HG03196 (cell line): Measurements from ENCODE around the gene POLE.

Experiments used
- ATAC-seq: cut with Tn5 transposase; IDR thresholded peaks from one replicate; pipeline ENCODE4 v1.9.1; 2021; ENCODE audit not compliant: unreplicated experiment

The POLE gene, protein sequence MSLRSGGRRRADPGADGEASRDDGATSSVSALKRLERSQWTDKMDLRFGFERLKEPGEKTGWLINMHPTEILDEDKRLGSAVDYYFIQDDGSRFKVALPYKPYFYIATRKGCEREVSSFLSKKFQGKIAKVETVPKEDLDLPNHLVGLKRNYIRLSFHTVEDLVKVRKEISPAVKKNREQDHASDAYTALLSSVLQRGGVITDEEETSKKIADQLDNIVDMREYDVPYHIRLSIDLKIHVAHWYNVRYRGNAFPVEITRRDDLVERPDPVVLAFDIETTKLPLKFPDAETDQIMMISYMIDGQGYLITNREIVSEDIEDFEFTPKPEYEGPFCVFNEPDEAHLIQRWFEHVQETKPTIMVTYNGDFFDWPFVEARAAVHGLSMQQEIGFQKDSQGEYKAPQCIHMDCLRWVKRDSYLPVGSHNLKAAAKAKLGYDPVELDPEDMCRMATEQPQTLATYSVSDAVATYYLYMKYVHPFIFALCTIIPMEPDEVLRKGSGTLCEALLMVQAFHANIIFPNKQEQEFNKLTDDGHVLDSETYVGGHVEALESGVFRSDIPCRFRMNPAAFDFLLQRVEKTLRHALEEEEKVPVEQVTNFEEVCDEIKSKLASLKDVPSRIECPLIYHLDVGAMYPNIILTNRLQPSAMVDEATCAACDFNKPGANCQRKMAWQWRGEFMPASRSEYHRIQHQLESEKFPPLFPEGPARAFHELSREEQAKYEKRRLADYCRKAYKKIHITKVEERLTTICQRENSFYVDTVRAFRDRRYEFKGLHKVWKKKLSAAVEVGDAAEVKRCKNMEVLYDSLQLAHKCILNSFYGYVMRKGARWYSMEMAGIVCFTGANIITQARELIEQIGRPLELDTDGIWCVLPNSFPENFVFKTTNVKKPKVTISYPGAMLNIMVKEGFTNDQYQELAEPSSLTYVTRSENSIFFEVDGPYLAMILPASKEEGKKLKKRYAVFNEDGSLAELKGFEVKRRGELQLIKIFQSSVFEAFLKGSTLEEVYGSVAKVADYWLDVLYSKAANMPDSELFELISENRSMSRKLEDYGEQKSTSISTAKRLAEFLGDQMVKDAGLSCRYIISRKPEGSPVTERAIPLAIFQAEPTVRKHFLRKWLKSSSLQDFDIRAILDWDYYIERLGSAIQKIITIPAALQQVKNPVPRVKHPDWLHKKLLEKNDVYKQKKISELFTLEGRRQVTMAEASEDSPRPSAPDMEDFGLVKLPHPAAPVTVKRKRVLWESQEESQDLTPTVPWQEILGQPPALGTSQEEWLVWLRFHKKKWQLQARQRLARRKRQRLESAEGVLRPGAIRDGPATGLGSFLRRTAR (N-terminal part only)

GRCh38 chr12:132687211-132688164 is at the start of gene POLE, which contains the start of gene PXMP2:
Gene POLE (minus strand): TSS chr12:132687342. CDS start chr12:132687315, 27 bp downstream.
Gene PXMP2 (plus strand): TSS chr12:132687587. CDS start chr12:132687671, 84 bp downstream.
- peak; percentile 92 for ATAC-seq

GRCh38 chr12:132736913-132737312 is 49.8 kb upstream of the POLE start:
- ATAC-seq: no peak

GRCh38 chr12:132736378-132736777 is 49.2 kb upstream of the POLE start:
- no peak for ATAC-seq

GRCh38 chr12:132735496-132735895 is 48.4 kb upstream of the POLE start:
- no peak for ATAC-seq

DNA sequence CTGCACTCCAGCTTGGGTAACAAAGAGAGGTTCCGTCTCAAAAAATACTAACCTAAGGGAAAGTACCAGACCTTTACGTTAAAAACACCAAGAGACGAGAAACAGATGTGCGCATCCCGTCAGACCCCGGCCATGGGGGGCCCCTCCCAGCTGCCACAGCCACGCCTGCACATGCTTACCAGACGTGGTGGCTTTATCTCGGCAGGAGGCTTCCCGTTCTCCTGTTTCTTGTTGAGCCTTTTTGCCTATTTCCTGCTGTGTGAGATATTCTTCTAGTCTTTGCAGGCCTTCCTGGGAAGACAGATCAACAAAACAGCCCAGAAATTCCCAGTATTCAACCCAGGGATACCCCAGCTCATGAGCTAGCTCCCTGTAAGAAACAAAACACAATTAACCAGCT is 47.1 kb upstream of the POLE start:
- no peak for ATAC-seq

DNA sequence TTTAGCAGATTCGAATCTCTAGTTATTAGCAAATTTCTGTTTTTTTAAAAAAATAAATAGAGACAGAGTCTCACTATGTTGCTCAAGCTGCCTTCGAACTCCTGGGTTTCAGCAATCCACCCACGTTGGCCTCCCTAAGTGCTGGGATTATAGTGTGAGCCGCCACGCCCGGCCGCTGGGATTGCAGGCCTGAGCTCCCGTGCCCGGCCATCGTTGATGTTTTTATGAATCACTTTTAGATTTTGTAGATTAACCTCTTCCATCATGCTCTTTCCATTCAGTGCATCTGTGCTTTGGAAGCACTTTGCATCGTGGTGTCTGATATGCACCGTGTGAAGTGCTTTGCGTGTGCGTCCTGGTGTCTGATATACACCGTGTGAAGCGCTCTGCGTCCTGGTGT is 44.4 kb upstream of the POLE start:
- no peak for ATAC-seq

- no peak for ATAC-seq
Observed at GRCh38 chr12:132730353-132730752, 43.2 kb upstream of the POLE start.

GRCh38 chr12:132729541-132730320 is 42.6 kb upstream of the POLE start:
- no peak for ATAC-seq

- no peak for ATAC-seq
Observed at GRCh38 chr12:132728502-132728901, 41.4 kb upstream of the POLE start.

GRCh38 chr12:132727091-132727794 is 40.1 kb upstream of the POLE start:
- ATAC-seq: no peak

GRCh38 chr12:132726386-132726785 is 39.2 kb upstream of the POLE start:
- ATAC-seq: no peak

DNA sequence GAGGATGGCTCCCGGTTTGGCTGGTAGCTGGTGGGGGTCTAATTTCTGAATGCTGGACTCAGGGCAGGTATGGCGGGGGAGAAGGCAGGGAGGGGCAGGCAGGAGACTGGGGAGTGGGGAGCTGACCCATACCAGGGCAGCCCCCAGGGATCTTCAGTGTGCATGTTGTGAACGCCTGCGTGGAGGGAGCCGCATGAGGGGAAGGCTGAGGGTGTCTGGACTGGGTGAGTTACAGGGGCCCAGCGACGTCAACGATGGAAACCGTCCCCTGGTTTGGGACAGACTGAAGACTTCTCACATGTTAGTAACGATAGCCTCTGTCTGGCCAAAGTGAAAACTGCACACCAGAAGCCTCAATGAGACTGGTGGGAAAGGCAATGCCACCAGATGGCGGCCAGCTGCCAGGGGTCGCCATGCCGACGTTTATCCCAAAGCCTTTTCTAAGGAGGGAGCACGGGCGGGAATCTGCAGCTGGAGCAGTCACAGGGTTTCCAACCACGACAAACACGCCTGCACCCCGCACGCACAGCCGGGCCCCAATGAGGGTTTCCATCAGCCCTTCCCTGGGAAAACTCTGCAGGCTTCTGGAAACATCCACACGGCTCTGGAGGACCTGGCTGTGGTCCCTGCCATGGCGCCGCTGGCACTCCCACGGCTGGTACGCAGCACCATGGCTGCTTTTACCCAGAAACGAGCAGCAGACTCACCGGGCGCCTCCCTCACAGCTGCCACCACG is 37.5 kb upstream of the POLE start:
- no peak for ATAC-seq

- no peak for ATAC-seq
Observed at GRCh38 chr12:132723764-132724140, 36.6 kb upstream of the POLE start.

DNA sequence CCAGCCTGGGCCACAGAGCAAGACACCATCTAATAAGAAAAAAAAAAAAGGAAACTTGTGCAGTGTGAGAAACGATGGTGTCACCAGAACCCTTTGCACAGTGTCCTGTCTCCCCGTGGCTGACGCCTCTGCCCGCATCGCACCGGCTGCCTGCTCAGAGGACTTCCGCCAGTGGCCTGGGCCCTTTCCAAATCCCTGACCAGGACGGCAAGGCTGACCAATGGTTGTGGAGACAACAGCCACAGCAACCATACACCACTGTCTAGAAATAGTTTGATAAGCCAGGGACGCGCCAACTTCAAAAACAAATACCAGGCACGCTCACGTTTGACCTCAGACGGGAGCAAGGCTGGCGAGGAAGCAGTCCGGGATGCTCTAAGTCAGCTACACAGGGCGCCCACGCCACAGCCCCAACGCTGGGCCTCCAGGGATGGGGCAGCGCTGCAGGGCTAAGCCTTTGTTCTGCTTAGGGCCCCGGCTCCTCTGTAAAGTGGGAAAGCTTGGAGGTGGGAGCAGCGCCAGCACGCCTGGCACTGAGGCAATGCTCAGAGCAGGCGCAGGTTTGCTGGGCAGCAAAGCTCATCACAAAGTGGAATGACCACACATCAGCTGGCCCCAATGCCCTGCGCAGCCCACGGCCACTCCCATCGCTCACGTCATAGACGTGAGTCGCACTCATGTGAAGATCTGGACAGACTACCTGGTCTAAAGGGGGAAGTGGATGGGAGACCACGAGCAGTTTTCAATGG is 36.0 kb upstream of the POLE start:
- no peak for ATAC-seq

GRCh38 chr12:132720606-132721345 is 33.6 kb upstream of the POLE start:
- no peak for ATAC-seq

GRCh38 chr12:132719954-132720324 is 32.8 kb upstream of the POLE start:
- no peak for ATAC-seq
